HG03442 (cell line): ENCODE measurements around the gene NQO2.
"Not testable (repeated sequence)": the region's sequence is repeated elsewhere in the genome, so short reads cannot be mapped to it uniquely, and the experiment has no call there.

Experiments used
- ATAC-seq: cut with Tn5 transposase; IDR thresholded peaks from one replicate; pipeline ENCODE4 v1.9.1; 2021; ENCODE audit warnings: mild to moderate bottlenecking, moderate library complexity; ENCODE audit not compliant: unreplicated experiment

The NQO2 gene

GRCh38 chr6:3036861-3037637 is 37.4 kb downstream of the NQO2 start:
- no peak for ATAC-seq

GRCh38 chr6:3037638-3038365 is 38.1 kb downstream of the NQO2 start:
- no peak for ATAC-seq

GRCh38 chr6:3039384-3039783 is 39.7 kb downstream of the NQO2 start:
- ATAC-seq, result no peak

GRCh38 chr6:3041147-3041546 is 41.5 kb downstream of the NQO2 start:
- no peak for ATAC-seq

- no peak for ATAC-seq
These were observed 41.9 kb downstream of the NQO2 start for GRCh38 chr6:3041606-3042005.

- no peak for ATAC-seq
These were observed 45.7 kb downstream of the NQO2 start for GRCh38 chr6:3045369-3045768.

- ATAC-seq, result no peak
These were observed 46.1 kb downstream of the NQO2 start for GRCh38 chr6:3045777-3046176.

- no peak for ATAC-seq
These were observed 46.6 kb downstream of the NQO2 start for GRCh38 chr6:3046295-3046694.

- not testable (repeated sequence) for ATAC-seq
These were observed 48.3 kb downstream of the NQO2 start for GRCh38 chr6:3048009-3048408.

- ATAC-seq, result no peak
These were observed 53.0 kb downstream of the NQO2 start for GRCh38 chr6:3052481-3053230.

- ATAC-seq, result no peak
These were observed 53.5 kb downstream of the NQO2 start for GRCh38 chr6:3053231-3053508.

- not testable (repeated sequence) for ATAC-seq
These were observed 54.8 kb downstream of the NQO2 start for GRCh38 chr6:3054229-3055157.

GRCh38 chr6:3055158-3055499 is 55.4 kb downstream of the NQO2 start:
- ATAC-seq, result not testable (repeated sequence)

- no peak for ATAC-seq
These were observed 57.5 kb downstream of the NQO2 start for GRCh38 chr6:3057063-3057770.

- ATAC-seq, result no peak
These were observed 59.3 kb downstream of the NQO2 start for GRCh38 chr6:3058957-3059356.

GRCh38 chr6:3060092-3060491 is 60.4 kb downstream of the NQO2 start:
- not testable (repeated sequence) for ATAC-seq

GRCh38 chr6:3061501-3061941 is 61.8 kb downstream of the NQO2 start:
- ATAC-seq, result no peak

GRCh38 chr6:3063340-3063732 is 63.6 kb downstream of the NQO2 start:
- not testable (repeated sequence) for ATAC-seq

- peak; percentile 64 for ATAC-seq
These were observed 64.3 kb downstream of the NQO2 start for GRCh38 chr6:3063733-3064700.
